ENCODE data around the gene IMP4.

IMP4 gene

DNA sequence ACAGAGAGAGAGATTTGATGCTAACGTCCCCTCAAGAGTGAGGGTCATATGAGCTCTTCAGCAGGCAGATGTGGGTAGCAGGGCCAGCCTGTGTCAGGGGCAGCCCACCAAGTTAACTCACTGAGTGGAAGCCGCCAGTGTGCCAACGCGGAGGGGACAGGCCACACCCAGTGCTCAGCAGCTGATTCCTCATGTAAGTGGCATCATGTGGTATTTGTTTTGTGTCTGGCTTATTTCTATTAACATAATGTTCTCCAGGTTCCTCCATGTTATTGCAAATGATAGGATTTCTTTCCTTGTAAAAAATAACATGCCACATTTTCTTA is 4.0 kb downstream of the IMP4 start:
- Histone ChIP-seq H4K20me1 (ENCODE audit: insufficient read depth, low read length, poor library complexity, severe bottlenecking) (peaks cover 9% of the 10 kb centered on the region), H3K36me3 (ENCODE audit: insufficient read depth, low read length) (peaks cover 30% of the 10 kb centered on the region; the same call in 1 of the 2 replicates), H3K79me2 (ENCODE audit: insufficient read depth, low read length) (peaks cover 30% of the 10 kb centered on the region), H3K9me3 (ENCODE audit: insufficient read depth, low read depth, low read length) (no peaks in the 10 kb centered on the region), H3F3A (ENCODE audit: low read depth) (no peaks in the 10 kb centered on the region), H3K27me3 (ENCODE audit: insufficient read depth, low read length, poor library complexity, severe bottlenecking) (no peaks in the 10 kb centered on the region), H3K4me1 (ENCODE audit: insufficient read depth, low read length, poor library complexity, severe bottlenecking) (peaks cover 4% of the 10 kb centered on the region), H3K4me2 (ENCODE audit: low read depth, low read length, poor library complexity, severe bottlenecking) (no peak overlapping the region), H2AFZ (ENCODE audit: low read length) (no peak overlapping the region), H3K9ac (ENCODE audit: low read depth, low read length, poor library complexity, severe bottlenecking) (no peak overlapping the region), H3K9me2 (replicated peaks; ENCODE audit: low read depth, low read length) (no peaks in the 10 kb centered on the region), H3K4me3 (ENCODE audit: low read length, poor library complexity, severe bottlenecking) (no peak overlapping the region)
- TF ChIP-seq, protein P1, sequence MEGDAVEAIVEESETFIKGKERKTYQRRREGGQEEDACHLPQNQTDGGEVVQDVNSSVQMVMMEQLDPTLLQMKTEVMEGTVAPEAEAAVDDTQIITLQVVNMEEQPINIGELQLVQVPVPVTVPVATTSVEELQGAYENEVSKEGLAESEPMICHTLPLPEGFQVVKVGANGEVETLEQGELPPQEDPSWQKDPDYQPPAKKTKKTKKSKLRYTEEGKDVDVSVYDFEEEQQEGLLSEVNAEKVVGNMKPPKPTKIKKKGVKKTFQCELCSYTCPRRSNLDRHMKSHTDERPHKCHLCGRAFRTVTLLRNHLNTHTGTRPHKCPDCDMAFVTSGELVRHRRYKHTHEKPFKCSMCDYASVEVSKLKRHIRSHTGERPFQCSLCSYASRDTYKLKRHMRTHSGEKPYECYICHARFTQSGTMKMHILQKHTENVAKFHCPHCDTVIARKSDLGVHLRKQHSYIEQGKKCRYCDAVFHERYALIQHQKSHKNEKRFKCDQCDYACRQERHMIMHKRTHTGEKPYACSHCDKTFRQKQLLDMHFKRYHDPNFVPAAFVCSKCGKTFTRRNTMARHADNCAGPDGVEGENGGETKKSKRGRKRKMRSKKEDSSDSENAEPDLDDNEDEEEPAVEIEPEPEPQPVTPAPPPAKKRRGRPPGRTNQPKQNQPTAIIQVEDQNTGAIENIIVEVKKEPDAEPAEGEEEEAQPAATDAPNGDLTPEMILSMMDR (conservative IDR thresholded peaks at IDR 0.05; ENCODE audit: low read length) = no peak
- no peak for TF ChIP-seq EZH2phosphoT487 (IDR thresholded peaks at IDR 0.05; ENCODE audit: borderline replicate concordance)

DNA sequence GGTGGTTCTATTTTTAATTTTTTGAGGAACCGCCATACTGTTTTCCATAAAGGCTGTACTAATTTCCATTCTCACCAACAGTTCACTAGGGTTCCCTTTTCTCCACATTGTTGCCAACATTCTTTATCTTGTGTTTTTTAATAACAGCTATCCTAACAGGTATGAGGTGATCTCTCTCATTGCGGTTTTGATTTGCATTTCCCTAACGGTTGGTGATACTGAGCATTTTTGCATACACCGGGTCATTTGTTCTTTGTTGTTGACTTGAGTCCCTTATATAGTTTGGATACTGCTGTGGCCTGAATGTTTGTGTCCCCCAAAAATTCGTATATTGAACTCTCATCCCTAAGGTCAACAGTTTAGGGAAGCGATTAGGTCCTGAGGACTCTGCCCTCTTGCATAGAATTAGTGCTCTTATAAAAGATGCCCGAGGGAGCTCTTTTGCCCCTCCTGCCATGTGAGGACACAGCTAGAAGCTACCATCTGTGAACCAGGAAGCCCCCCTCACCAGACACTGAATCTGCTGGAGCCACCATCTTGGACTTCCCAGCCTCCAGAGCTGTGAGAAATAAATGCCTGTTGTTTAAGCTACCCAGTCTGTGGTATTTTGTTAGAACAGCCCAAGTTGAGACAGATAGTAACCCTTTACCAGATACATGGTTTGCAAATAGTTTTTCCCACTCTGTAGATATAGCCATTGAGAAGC is 4.7 kb downstream of the IMP4 start:
- H3K79me2 ChIP-seq (ENCODE audit: insufficient read depth, low read length) = peaks cover 30% of the 10 kb centered on the region
- no peak for TF ChIP-seq EZH2phosphoT487 (IDR thresholded peaks at IDR 0.05; ENCODE audit: borderline replicate concordance)
- TF ChIP-seq, protein P1 (conservative IDR thresholded peaks at IDR 0.05; ENCODE audit: low read length) = no peak
- H3F3A ChIP-seq (ENCODE audit: low read depth) = no peaks in the 10 kb centered on the region
- H4K20me1 ChIP-seq (ENCODE audit: insufficient read depth, low read length, poor library complexity, severe bottlenecking) = peaks cover 9% of the 10 kb centered on the region
- H3K4me1 ChIP-seq (ENCODE audit: insufficient read depth, low read length, poor library complexity, severe bottlenecking) = peaks cover 4% of the 10 kb centered on the region
- H3K9ac ChIP-seq (ENCODE audit: low read depth, low read length, poor library complexity, severe bottlenecking) = no peak overlapping the region
- peaks cover 30% of the 10 kb centered on the region; the same call in 1 of the 2 replicates for H3K36me3 ChIP-seq (ENCODE audit: insufficient read depth, low read length)
- no peak overlapping the region for H3K4me3 ChIP-seq (ENCODE audit: low read length, poor library complexity, severe bottlenecking)
- H3K4me2 ChIP-seq (ENCODE audit: low read depth, low read length, poor library complexity, severe bottlenecking) = no peak overlapping the region
- H2AFZ ChIP-seq (ENCODE audit: low read length) = no peak overlapping the region
- H3K9me2 ChIP-seq (replicated peaks; ENCODE audit: low read depth, low read length) = no peaks in the 10 kb centered on the region
- no peaks in the 10 kb centered on the region for H3K9me3 ChIP-seq (ENCODE audit: insufficient read depth, low read depth, low read length)
- no peaks in the 10 kb centered on the region for H3K27me3 ChIP-seq (ENCODE audit: insufficient read depth, low read length, poor library complexity, severe bottlenecking)

DNA sequence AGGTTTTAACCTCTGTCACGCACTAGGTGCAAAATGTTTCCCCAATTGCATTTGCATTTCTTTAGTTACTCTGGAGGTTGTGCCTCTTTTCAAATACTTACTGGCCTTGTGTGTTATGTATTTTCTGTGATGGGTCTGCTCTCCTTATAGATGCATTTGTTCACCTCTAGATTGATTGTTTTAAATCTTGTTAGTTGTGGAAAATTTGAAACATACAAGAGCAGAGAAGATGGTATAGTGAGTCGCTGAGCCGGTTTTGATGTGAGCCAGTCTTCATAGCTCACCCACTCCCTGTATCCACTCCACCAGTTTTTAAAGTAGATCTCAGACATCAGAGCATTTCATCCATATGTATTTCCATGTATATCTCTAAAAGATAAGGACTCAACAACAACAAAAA is 6.5 kb downstream of the IMP4 start:
- peaks cover 30% of the 10 kb centered on the region; the same call in 1 of the 2 replicates for H3K36me3 ChIP-seq (ENCODE audit: insufficient read depth, low read length)
- H3K9me2 ChIP-seq (replicated peaks; ENCODE audit: low read depth, low read length) = no peaks in the 10 kb centered on the region
- H4K20me1 ChIP-seq (ENCODE audit: insufficient read depth, low read length, poor library complexity, severe bottlenecking) = peaks cover 4% of the 10 kb centered on the region
- H3K4me1 ChIP-seq (ENCODE audit: insufficient read depth, low read length, poor library complexity, severe bottlenecking) = no peaks in the 10 kb centered on the region
- H3K79me2 ChIP-seq (ENCODE audit: insufficient read depth, low read length) = peaks cover 16% of the 10 kb centered on the region; the same call in 1 of the 2 replicates
- no peaks in the 10 kb centered on the region for H3F3A ChIP-seq (ENCODE audit: low read depth)
- no peak for TF ChIP-seq EZH2phosphoT487 (IDR thresholded peaks at IDR 0.05; ENCODE audit: borderline replicate concordance)
- TF ChIP-seq, protein P1 (conservative IDR thresholded peaks at IDR 0.05; ENCODE audit: low read length) = no peak
- no peaks in the 10 kb centered on the region for H3K9me3 ChIP-seq (ENCODE audit: insufficient read depth, low read depth, low read length)
- no peak overlapping the region for H2AFZ ChIP-seq (ENCODE audit: low read length)
- no peak overlapping the region for H3K4me3 ChIP-seq (ENCODE audit: low read length, poor library complexity, severe bottlenecking)
- no peak overlapping the region for H3K4me2 ChIP-seq (ENCODE audit: low read depth, low read length, poor library complexity, severe bottlenecking)
- no peaks in the 10 kb centered on the region for H3K27me3 ChIP-seq (ENCODE audit: insufficient read depth, low read length, poor library complexity, severe bottlenecking)
- no peak overlapping the region for H3K9ac ChIP-seq (ENCODE audit: low read depth, low read length, poor library complexity, severe bottlenecking)

Measured in Loucy (cell line).